ENCODE measurements around the gene OSBP2.

GRCh38 chr22:30732426-30732825, 37.8 kb downstream of the OSBP2 start:
- peak; percentile 20 to 44; a peak in 3 of 4 replicates for TF ChIP-seq CTCF (conservative IDR thresholded peaks at IDR 0.05; ENCODE audit: low read depth in 2 of 2)
- no peak for TF ChIP-seq POLR2AphosphoS5 (IDR thresholded peaks at IDR 0.05; ENCODE audit: low read depth)
- no peak for TF ChIP-seq EZH2 (IDR thresholded peaks at IDR 0.05; ENCODE audit: low read depth, unreplicated experiment)
- TF ChIP-seq CREB1 (CRISPR knock-in tag; IDR thresholded peaks at IDR 0.05; ENCODE audit: low read depth) = no peak
- TF ChIP-seq ETS1 (IDR thresholded peaks at IDR 0.05) = no peak
- TF ChIP-seq REST (IDR thresholded peaks at IDR 0.05; ENCODE audit: unreplicated experiment) = no peak
- TF ChIP-seq EZH2phosphoT487 (IDR thresholded peaks at IDR 0.05; ENCODE audit: unreplicated experiment) = no peak
- no peak for TF ChIP-seq JUNB (IDR thresholded peaks at IDR 0.05; ENCODE audit: unreplicated experiment)
- TF ChIP-seq ZNF114 (CRISPR knock-in tag; IDR thresholded peaks at IDR 0.05) = no peak
- no peak for TF ChIP-seq STAT1 (IDR thresholded peaks at IDR 0.05; ENCODE audit: unreplicated experiment)
